SK-N-SH treated with all-trans-retinoic acid at 6 μM for 48 hours (cell line): ENCODE data around the gene KLHL4.

Experiments used
- ATAC-seq: fragments of 200-7000 bp; cut with Tn5 transposase; 3 replicates; pipeline ENCODE4 v1.9.1; 2020; ENCODE audit warnings: mild to moderate bottlenecking, moderate library complexity
- ARNTL ChIP-seq: fragments of 450-650 bp; formaldehyde crosslinking; IDR thresholded peaks from 2 replicates; pipeline ENCODE4 v1.5.0; 2020; ENCODE audit warnings: low read depth, mild to moderate bottlenecking, moderate library complexity, borderline replicate concordance
- CSDC2 ChIP-seq: fragments of 250-450 bp; sonication (Bioruptor Pico); IDR thresholded peaks from 2 replicates; pipeline ENCODE4 v1.5.0; 2020; ENCODE audit warnings: mild to moderate bottlenecking, moderate library complexity
- ESRRG ChIP-seq: fragments of 250-450 bp; sonication (Bioruptor Pico); IDR thresholded peaks from 2 replicates; pipeline ENCODE4 v1.6.1; 2021; ENCODE audit warnings: mild to moderate bottlenecking
- GLIS3 ChIP-seq: fragments of 250-450 bp; sonication (Bioruptor Pico); IDR thresholded peaks from 2 replicates; pipeline ENCODE4 v1.5.0; 2020; ENCODE audit warnings: mild to moderate bottlenecking, moderate library complexity
- ISL1 ChIP-seq: fragments of 250-450 bp; sonication (Bioruptor Pico); IDR thresholded peaks from 2 replicates; pipeline ENCODE4 v2.1.2; 2022; ENCODE audit warnings: mild to moderate bottlenecking, moderate library complexity
- OSR1 ChIP-seq: fragments of 250-450 bp; sonication (Bioruptor Pico); IDR thresholded peaks from 2 replicates; pipeline ENCODE4 v1.8.0; 2022; ENCODE audit warnings: moderate library complexity, mild to moderate bottlenecking, inconsistent platforms
- PPARA ChIP-seq: fragments of 250-450 bp; sonication (Bioruptor Pico); IDR thresholded peaks from 2 replicates; pipeline ENCODE4 v1.5.0; 2020; ENCODE audit warnings: mild to moderate bottlenecking, borderline replicate concordance
- RARB ChIP-seq: fragments of 250-450 bp; sonication (Bioruptor Pico); IDR thresholded peaks from 2 replicates; pipeline ENCODE4 v1.8.0; 2021; ENCODE audit warnings: mild to moderate bottlenecking, moderate library complexity
- TCF4 ChIP-seq: fragments of 250-450 bp; sonication (Bioruptor Pico); IDR thresholded peaks from 2 replicates; pipeline ENCODE4 v1.8.0; 2021; ENCODE audit warnings: mild to moderate bottlenecking, moderate library complexity, borderline replicate concordance
- TOX ChIP-seq: fragments of 250-450 bp; sonication (Bioruptor Pico); IDR thresholded peaks from 2 replicates; pipeline ENCODE4 v1.8.0; 2021; ENCODE audit warnings: mild to moderate bottlenecking, moderate library complexity, borderline replicate concordance
- ZC3H10 ChIP-seq: fragments of 250-450 bp; sonication (Bioruptor Pico); IDR thresholded peaks from 2 replicates; pipeline ENCODE4 v1.5.1; 2021; ENCODE audit warnings: mild to moderate bottlenecking, moderate library complexity
- ZNF565 ChIP-seq: fragments of 450-650 bp; formaldehyde crosslinking; conservative IDR thresholded peaks from 2 replicates; pipeline ENCODE4 v1.5.0; 2020; ENCODE audit warnings: low read depth, mild to moderate bottlenecking, moderate library complexity
- ZNF8 ChIP-seq: fragments of 450-650 bp; formaldehyde crosslinking; IDR thresholded peaks from 2 replicates; pipeline ENCODE4 v1.5.0; 2020; ENCODE audit warnings: mild to moderate bottlenecking, moderate library complexity
- TF ChIP-seq, protein P1 (sequence below): fragments of 250-450 bp; sonication (Bioruptor Pico); IDR thresholded peaks from 2 replicates; pipeline ENCODE4 v1.8.0; 2020; ENCODE audit warnings: mild to moderate bottlenecking, moderate library complexity, borderline replicate concordance
- TF ChIP-seq, protein P2 (sequence below): fragments of 250-450 bp; sonication (Bioruptor Pico); IDR thresholded peaks from 2 replicates; pipeline ENCODE4 v1.5.0; 2020; ENCODE audit warnings: mild to moderate bottlenecking, moderate library complexity
- TF ChIP-seq, protein P3 (sequence below): fragments of 250-450 bp; sonication (Bioruptor Pico); IDR thresholded peaks from 2 replicates; pipeline ENCODE4 v1.8.0; 2021; ENCODE audit warnings: low read depth, mild to moderate bottlenecking, moderate library complexity, borderline replicate concordance
- TF ChIP-seq, protein P4 (sequence below): fragments of 250-450 bp; sonication (Bioruptor Pico); IDR thresholded peaks from 2 replicates; pipeline ENCODE4 v1.5.1; 2021; ENCODE audit warnings: mild to moderate bottlenecking, moderate library complexity

Gene KLHL4

DNA sequence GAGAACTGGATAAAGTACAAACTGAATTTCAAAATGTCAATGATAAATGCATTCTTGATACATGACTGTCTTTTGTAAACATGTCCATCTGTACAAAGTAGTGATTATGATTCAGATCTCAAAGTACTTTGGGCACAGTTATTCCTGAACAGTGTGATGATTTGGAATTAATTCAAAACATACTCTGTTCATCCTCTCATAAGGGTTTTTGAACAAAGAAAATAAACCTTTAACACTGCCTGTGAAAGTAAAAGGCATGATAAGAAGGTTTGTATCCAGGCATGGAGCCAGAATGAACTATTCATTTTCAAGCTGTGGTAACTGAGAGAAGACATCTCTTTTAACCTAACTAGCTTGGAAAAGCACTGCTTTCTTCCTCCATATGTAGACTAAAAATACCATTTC lies 883 bp upstream of the KLHL4 start:
- no peak for ATAC-seq
- TF ChIP-seq CSDC2 (CRISPR knock-in tag) (no peak), ZNF565 (no peak), ZNF8 (CRISPR knock-in tag) (no peak), ARNTL (CRISPR knock-in tag) (no peak), ESRRG (CRISPR knock-in tag) (no peak)
- TF ChIP-seq, protein P1, sequence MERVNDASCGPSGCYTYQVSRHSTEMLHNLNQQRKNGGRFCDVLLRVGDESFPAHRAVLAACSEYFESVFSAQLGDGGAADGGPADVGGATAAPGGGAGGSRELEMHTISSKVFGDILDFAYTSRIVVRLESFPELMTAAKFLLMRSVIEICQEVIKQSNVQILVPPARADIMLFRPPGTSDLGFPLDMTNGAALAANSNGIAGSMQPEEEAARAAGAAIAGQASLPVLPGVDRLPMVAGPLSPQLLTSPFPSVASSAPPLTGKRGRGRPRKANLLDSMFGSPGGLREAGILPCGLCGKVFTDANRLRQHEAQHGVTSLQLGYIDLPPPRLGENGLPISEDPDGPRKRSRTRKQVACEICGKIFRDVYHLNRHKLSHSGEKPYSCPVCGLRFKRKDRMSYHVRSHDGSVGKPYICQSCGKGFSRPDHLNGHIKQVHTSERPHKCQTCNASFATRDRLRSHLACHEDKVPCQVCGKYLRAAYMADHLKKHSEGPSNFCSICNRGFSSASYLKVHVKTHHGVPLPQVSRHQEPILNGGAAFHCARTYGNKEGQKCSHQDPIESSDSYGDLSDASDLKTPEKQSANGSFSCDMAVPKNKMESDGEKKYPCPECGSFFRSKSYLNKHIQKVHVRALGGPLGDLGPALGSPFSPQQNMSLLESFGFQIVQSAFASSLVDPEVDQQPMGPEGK: no peak
- TF ChIP-seq, protein P2, sequence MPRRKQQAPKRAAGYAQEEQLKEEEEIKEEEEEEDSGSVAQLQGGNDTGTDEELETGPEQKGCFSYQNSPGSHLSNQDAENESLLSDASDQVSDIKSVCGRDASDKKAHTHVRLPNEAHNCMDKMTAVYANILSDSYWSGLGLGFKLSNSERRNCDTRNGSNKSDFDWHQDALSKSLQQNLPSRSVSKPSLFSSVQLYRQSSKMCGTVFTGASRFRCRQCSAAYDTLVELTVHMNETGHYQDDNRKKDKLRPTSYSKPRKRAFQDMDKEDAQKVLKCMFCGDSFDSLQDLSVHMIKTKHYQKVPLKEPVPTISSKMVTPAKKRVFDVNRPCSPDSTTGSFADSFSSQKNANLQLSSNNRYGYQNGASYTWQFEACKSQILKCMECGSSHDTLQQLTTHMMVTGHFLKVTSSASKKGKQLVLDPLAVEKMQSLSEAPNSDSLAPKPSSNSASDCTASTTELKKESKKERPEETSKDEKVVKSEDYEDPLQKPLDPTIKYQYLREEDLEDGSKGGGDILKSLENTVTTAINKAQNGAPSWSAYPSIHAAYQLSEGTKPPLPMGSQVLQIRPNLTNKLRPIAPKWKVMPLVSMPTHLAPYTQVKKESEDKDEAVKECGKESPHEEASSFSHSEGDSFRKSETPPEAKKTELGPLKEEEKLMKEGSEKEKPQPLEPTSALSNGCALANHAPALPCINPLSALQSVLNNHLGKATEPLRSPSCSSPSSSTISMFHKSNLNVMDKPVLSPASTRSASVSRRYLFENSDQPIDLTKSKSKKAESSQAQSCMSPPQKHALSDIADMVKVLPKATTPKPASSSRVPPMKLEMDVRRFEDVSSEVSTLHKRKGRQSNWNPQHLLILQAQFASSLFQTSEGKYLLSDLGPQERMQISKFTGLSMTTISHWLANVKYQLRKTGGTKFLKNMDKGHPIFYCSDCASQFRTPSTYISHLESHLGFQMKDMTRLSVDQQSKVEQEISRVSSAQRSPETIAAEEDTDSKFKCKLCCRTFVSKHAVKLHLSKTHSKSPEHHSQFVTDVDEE (CRISPR knock-in tag): no peak
- TF ChIP-seq, protein P3, sequence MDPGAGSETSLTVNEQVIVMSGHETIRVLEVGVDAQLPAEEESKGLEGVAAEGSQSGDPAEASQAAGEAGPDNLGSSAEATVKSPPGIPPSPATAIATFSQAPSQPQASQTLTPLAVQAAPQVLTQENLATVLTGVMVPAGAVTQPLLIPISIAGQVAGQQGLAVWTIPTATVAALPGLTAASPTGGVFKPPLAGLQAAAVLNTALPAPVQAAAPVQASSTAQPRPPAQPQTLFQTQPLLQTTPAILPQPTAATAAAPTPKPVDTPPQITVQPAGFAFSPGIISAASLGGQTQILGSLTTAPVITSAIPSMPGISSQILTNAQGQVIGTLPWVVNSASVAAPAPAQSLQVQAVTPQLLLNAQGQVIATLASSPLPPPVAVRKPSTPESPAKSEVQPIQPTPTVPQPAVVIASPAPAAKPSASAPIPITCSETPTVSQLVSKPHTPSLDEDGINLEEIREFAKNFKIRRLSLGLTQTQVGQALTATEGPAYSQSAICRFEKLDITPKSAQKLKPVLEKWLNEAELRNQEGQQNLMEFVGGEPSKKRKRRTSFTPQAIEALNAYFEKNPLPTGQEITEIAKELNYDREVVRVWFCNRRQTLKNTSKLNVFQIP (CRISPR knock-in tag): no peak
- TF ChIP-seq, all 23 proteins: peak for 0

DNA sequence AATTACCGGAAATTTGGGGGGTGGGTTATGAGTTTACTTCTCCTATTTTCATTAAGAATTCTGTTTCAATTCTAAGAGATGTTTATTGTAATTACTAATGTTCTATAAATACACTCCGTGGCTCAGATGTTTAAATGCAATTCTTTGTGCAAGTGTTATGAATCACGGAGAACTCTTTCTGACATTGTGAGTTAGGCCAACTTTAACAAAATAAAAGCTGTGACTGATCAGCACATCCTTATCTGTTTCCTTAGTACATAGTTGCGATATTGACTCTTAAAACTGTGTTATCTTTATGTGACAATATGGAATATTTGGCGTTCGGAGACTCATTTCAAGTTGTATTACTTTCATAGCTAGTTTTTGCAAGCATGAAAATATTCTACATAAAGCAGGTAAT lies 902 bp downstream of the KLHL4 start:
- no peak for ATAC-seq
- no peak for TF ChIP-seq ESRRG (CRISPR knock-in tag)
- no peak for TF ChIP-seq ZNF565
- no peak for TF ChIP-seq TOX (CRISPR knock-in tag)
- no peak for TF ChIP-seq GLIS3 (CRISPR knock-in tag)
- no peak for TF ChIP-seq RARB (CRISPR knock-in tag)
- TF ChIP-seq ARNTL (CRISPR knock-in tag): no peak
- no peak for TF ChIP-seq ZNF8 (CRISPR knock-in tag)
- TF ChIP-seq ZC3H10 (CRISPR knock-in tag): no peak
- TF ChIP-seq, protein P4, sequence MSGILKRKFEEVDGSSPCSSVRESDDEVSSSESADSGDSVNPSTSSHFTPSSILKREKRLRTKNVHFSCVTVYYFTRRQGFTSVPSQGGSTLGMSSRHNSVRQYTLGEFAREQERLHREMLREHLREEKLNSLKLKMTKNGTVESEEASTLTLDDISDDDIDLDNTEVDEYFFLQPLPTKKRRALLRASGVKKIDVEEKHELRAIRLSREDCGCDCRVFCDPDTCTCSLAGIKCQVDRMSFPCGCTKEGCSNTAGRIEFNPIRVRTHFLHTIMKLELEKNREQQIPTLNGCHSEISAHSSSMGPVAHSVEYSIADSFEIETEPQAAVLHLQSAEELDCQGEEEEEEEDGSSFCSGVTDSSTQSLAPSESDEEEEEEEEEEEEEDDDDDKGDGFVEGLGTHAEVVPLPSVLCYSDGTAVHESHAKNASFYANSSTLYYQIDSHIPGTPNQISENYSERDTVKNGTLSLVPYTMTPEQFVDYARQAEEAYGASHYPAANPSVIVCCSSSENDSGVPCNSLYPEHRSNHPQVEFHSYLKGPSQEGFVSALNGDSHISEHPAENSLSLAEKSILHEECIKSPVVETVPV: no peak
- TF ChIP-seq TCF4 (CRISPR knock-in tag): no peak
- TF ChIP-seq OSR1: no peak
- TF ChIP-seq, protein P1: no peak
- no peak for TF ChIP-seq PPARA (CRISPR knock-in tag)
- TF ChIP-seq, protein P3 (CRISPR knock-in tag): no peak
- no peak for TF ChIP-seq CSDC2 (CRISPR knock-in tag)
- TF ChIP-seq, protein P2 (CRISPR knock-in tag): no peak
- TF ChIP-seq ISL1 (CRISPR knock-in tag): no peak
- TF ChIP-seq, all 23 proteins: peak for 0
